Adrenal gland (tissue), 12 donors: ENCODE results near the gene WDR5. TPM values are rescaled to one million over a fixed set of nuclear protein-coding genes. Genes with fewer than 3 reads are reported as not detected.

Experiments
- DNase-seq, 7 donors: peaks; one replicate each; pipeline ENCODE4 v3.0.0-alpha.2; 2019 to 2020
- H3K27ac ChIP-seq, 5 donors: fragments of 200-600 bp; sonication (generic) in 4 of 5; 1 replicate in 3 of 5; 2 replicates in 2 of 5; pipeline versions ENCODE4 v1.5.1 to v1.8.0; 2016 to 2020; ENCODE audit warnings: mild to moderate bottlenecking in 1 of 5
- H3K27me3 ChIP-seq: fragments of 200-600 bp; 2 replicates; pipeline ENCODE4 v1.8.0; 2021
- H3K36me3 ChIP-seq, 2 donors: fragments of 200-600 bp; replicated peaks in 1 of 2; 1 replicate in 1 of 2; 2 replicates in 1 of 2; pipeline versions ENCODE4 v1.5.1 to v1.8.0; 2018 to 2022
- H3K4me1 ChIP-seq, 2 donors: fragments of 200-600 bp; replicated peaks in 1 of 2; 1 replicate in 1 of 2; 2 replicates in 1 of 2; pipeline versions ENCODE4 v1.5.1 to v1.8.0; 2018 to 2021
- H3K4me3 ChIP-seq, 4 donors: fragments of 200-600 bp; sonication (generic) in 3 of 4; one replicate each; pipeline ENCODE4 v1.5.1; 2016 to 2018
- H3K9me3 ChIP-seq, 3 donors: fragments of 200-600 bp; sonication (generic) in 1 of 3; replicated peaks in 1 of 3; 1 replicate in 2 of 3; 2 replicates in 1 of 3; pipeline versions ENCODE4 v1.5.1 to v1.8.0; 2016 to 2021
- CTCF ChIP-seq, 6 experiments: fragments of 450-650 bp in 4 of 6; fragments of 200-600 bp in 2 of 6; sonication (generic) in 1 of 6; IDR thresholded peaks; 1 replicate in 5 of 6; 2 replicates in 1 of 6; pipeline versions ENCODE4 v1.5.1 to v1.8.0; 2016 to 2021; ENCODE audit warnings: antibody characterized with exemption in 6 of 6, mild to moderate bottlenecking in 2 of 6, moderate library complexity in 1 of 6
- POLR2A ChIP-seq, 2 donors: fragments of 450-650 bp; IDR thresholded peaks; one replicate each; pipeline ENCODE4 v1.6.1; 2017; ENCODE audit warnings: antibody characterized with exemption in 2 of 2, mild to moderate bottlenecking in 2 of 2, moderate library complexity in 1 of 2
- WGBS, 4 donors: extraction: QIAGEN DNeasy Blood & Tissue Kit in 2 of 4; methylation state at CpG; one replicate each; pipeline versions ENCODE4 v1.1.5 to v1.1.7; 2013 to 2017; 5-methylcytosine and 5-hydroxymethylcytosine counted together
- intact Hi-C, 2 donors: fragments of 100-400 bp; cut with DNase I; formaldehyde crosslinking; loops; one replicate each; pipeline versions ENCODE4 v1.14.1 to v1.15.0; 2022 to 2023
- polyA plus RNA-seq, 3 donors: library from polyadenylated mRNA; stranded (reverse); fragments of 200-250 nt in 2 of 3; fragments of 350-450 nt in 1 of 3; fragmentation: Illumina TruSeq in 1 of 3; extraction: RNeasy Lipid Tissue Mini Kit (QIAGEN cat#74804) in 1 of 3; gene quantifications; one replicate each; pipeline ENCODE4 v1.2.3, GENCODE V29; 2013 to 2014
- total RNA-seq, 9 donors: library from RNA; depleted of rRNA in 4 of 9; stranded (reverse); fragments of >200 nt in 4 of 9; fragments of 120-200 nt in 1 of 9; fragmentation: NEBNext Ultra II Directional in 1 of 9; extraction: Animal tissue kit (Norgen Biotek cat#: 25700) in 1 of 9; gene quantifications; one replicate each; pipeline versions ENCODE4 v1.1.0 to v1.2.4, GENCODE V29; 2013 to 2023
- donor health status: healthy with polysubstance abuse.
- donor health status: Bipolar disorder and iron deficiency.
- donor health status: DM: yes; HTN: yes; CAD: no.
- donor health status: DM: no; HTN: no; CAD: no.
- donor health status: DM: no; HTN: no; CAD: no.
- donor health status: DM: yes; HTN: yes; CAD: no.

The WDR5 gene
- total and polyA plus RNA-seq, 12 donors: 16.6 to 28.5 (median 22.0) TPM

- 69 to 90% (median 82%) methylated on average over 1 to 19 of the region's 19 CpGs for WGBS, 4 donors
- no peak for DNase-seq
- Histone ChIP-seq H3K4me1 (peaks cover 15 to 17% of the 10 kb centered on the region in 2 donors), H3K4me3 (no peak overlapping the region), H3K27ac (no peak overlapping the region), H3K27me3 (no peaks in the 10 kb centered on the region), H3K36me3 (no peaks in the 10 kb centered on the region), H3K9me3 (no peaks in the 10 kb centered on the region)
- intact Hi-C loops: no loop called here
- TF ChIP-seq POLR2A (IDR thresholded peaks at IDR 0.05): no peak
- no peak for TF ChIP-seq CTCF (IDR thresholded peaks at IDR 0.05)
Observed at GRCh38 chr9:134132208-134132870, 3.5 kb upstream of the WDR5 start.

- WGBS, 4 donors: 20 to 76% (median 35%) methylated on average over 2 to 7 of the region's 7 CpGs
- peaks cover 26 to 33% of the 10 kb centered on the region in 2 donors for H3K4me1 ChIP-seq
- H3K27me3 ChIP-seq: no peaks in the 10 kb centered on the region
- peak overlapping the region; percentile 63 to 94 (median 82) for H3K4me3 ChIP-seq
- no peak for TF ChIP-seq CTCF (IDR thresholded peaks at IDR 0.05)
- H3K27ac ChIP-seq: peak overlapping the region in 4 of 5 donors; percentile 72 to 88 (median 84)
- peaks cover 0 to 3% of the 10 kb centered on the region in 2 donors for H3K36me3 ChIP-seq
- peak in 1 of 7 donors; percentile 33 for DNase-seq
- intact Hi-C loops: loop anchor here in 1 of 2 donors (5.0 kb wide), 1 partner anchor 63 kb away; no protein-coding TSS in a partner anchor
- no peaks in the 10 kb centered on the region for H3K9me3 ChIP-seq
Observed at GRCh38 chr9:134134949-134135342, 936 bp upstream of the WDR5 start.

GRCh38 chr9:134136118-134136995 lies 475 bp downstream of the WDR5 start:
- Histone ChIP-seq H3K27ac (peak overlapping the region in 1 of 5 donors; percentile 88), H3K27me3 (no peaks in the 10 kb centered on the region), H3K4me1 (peaks cover 26 to 28% of the 10 kb centered on the region in 2 donors), H3K36me3 (peaks cover 0 to 17% of the 10 kb centered on the region in 2 donors), H3K4me3 (peak overlapping the region in 3 of 4 donors; percentile 83 to 93 (median 89)), H3K9me3 (no peaks in the 10 kb centered on the region)
- TF ChIP-seq CTCF (IDR thresholded peaks at IDR 0.05) (no peak), POLR2A (IDR thresholded peaks at IDR 0.05) (no peak)
- intact Hi-C loops: loop anchor here in 1 of 2 donors (5.0 kb wide), 1 partner anchor 64 kb away; no protein-coding TSS in a partner anchor
- WGBS, 4 donors: 1 to 2% (median 1%) methylated on average over 14 to 93 of the region's 93 CpGs; no CpG with 5 or more reads in 1 of the 4 donors
- DNase-seq: peak in 4 of 7 donors; percentile 29 to 37 (median 31)

GRCh38 chr9:134136996-134137299 lies 1.1 kb downstream of the WDR5 start:
- Histone ChIP-seq H3K9me3 (no peaks in the 10 kb centered on the region), H3K4me3 (peak overlapping the region in 3 of 4 donors; percentile 83 to 93 (median 89)), H3K36me3 (peaks cover 0 to 23% of the 10 kb centered on the region in 2 donors), H3K4me1 (peaks cover 26 to 28% of the 10 kb centered on the region in 2 donors), H3K27ac (peak overlapping the region in 1 of 5 donors; percentile 88), H3K27me3 (no peaks in the 10 kb centered on the region)
- TF ChIP-seq POLR2A (IDR thresholded peaks at IDR 0.05) (no peak), CTCF (IDR thresholded peaks at IDR 0.05) (no peak)
- DNase-seq: no peak
- WGBS, 4 donors: 28 to 38% (median 35%) methylated on average over 7 of the region's 7 CpGs; no CpG with 5 or more reads in 1 of the 4 donors
- intact Hi-C loops: loop anchor here in 1 of 2 donors (5.0 kb wide), 1 partner anchor 65 kb away; no protein-coding TSS in a partner anchor
